ENCODE data around the gene PDGFB.

The PDGFB gene

GRCh38 chr22:39270792-39271191 is 26.0 kb upstream of the PDGFB start:
- TF ChIP-seq EZH2 (IDR thresholded peaks at IDR 0.05) (no peak), FOXP2 (optimal IDR thresholded peaks at IDR 0.05; ENCODE audit: control extremely low read depth, extremely low read length, insufficient read depth) (no peak), POLR2AphosphoS5 (IDR thresholded peaks at IDR 0.05; ENCODE audit: borderline replicate concordance, low read depth, low read length) (no peak)
- Histone ChIP-seq H3K9me3 (ENCODE audit: low read depth, low read length) (no peaks in the 10 kb centered on the region), H3K9ac (ENCODE audit: insufficient read length) (no peak overlapping the region), H3K4me3 (no peak overlapping the region), H3K36me3 (ENCODE audit: insufficient read depth, low read length) (no peaks in the 10 kb centered on the region), H3K27ac (no peak overlapping the region)
- DNase-seq (ENCODE audit: low read depth, low spot score): no peak

GRCh38 chr22:39270280-39270679 is 25.5 kb upstream of the PDGFB start:
- H3K9me3 ChIP-seq (ENCODE audit: low read depth, low read length): no peaks in the 10 kb centered on the region
- H3K27ac ChIP-seq: no peak overlapping the region
- TF ChIP-seq POLR2AphosphoS5 (IDR thresholded peaks at IDR 0.05; ENCODE audit: borderline replicate concordance, low read depth, low read length) (no peak), EZH2 (IDR thresholded peaks at IDR 0.05) (no peak), FOXP2 (optimal IDR thresholded peaks at IDR 0.05; ENCODE audit: control extremely low read depth, extremely low read length, insufficient read depth) (no peak)
- no peak overlapping the region for H3K9ac ChIP-seq (ENCODE audit: insufficient read length)
- H3K36me3 ChIP-seq (ENCODE audit: insufficient read depth, low read length): no peaks in the 10 kb centered on the region
- no peak overlapping the region for H3K4me3 ChIP-seq
- DNase-seq (ENCODE audit: low read depth, low spot score): no peak

GRCh38 chr22:39269095-39269790 is 24.5 kb upstream of the PDGFB start:
- Histone ChIP-seq H3K9ac (ENCODE audit: insufficient read length) (no peak overlapping the region), H3K27ac (no peak overlapping the region), H3K9me3 (ENCODE audit: low read depth, low read length) (no peaks in the 10 kb centered on the region), H3K4me3 (no peak overlapping the region), H3K36me3 (ENCODE audit: insufficient read depth, low read length) (no peaks in the 10 kb centered on the region)
- no peak for TF ChIP-seq EZH2 (IDR thresholded peaks at IDR 0.05)
- no peak for TF ChIP-seq FOXP2 (optimal IDR thresholded peaks at IDR 0.05; ENCODE audit: control extremely low read depth, extremely low read length, insufficient read depth)
- no peak for TF ChIP-seq POLR2AphosphoS5 (IDR thresholded peaks at IDR 0.05; ENCODE audit: borderline replicate concordance, low read depth, low read length)
- DNase-seq (ENCODE audit: low read depth, low spot score): no peak

- H3K9me3 ChIP-seq (ENCODE audit: low read depth, low read length): no peaks in the 10 kb centered on the region
- no peak for DNase-seq (ENCODE audit: low read depth, low spot score)
- H3K4me3 ChIP-seq: no peak overlapping the region
- no peak overlapping the region for H3K27ac ChIP-seq
- TF ChIP-seq FOXP2 (optimal IDR thresholded peaks at IDR 0.05; ENCODE audit: control extremely low read depth, extremely low read length, insufficient read depth) (no peak), POLR2AphosphoS5 (IDR thresholded peaks at IDR 0.05; ENCODE audit: borderline replicate concordance, low read depth, low read length) (no peak), EZH2 (IDR thresholded peaks at IDR 0.05) (no peak)
- H3K9ac ChIP-seq (ENCODE audit: insufficient read length): no peak overlapping the region
- no peaks in the 10 kb centered on the region for H3K36me3 ChIP-seq (ENCODE audit: insufficient read depth, low read length)
Observed at GRCh38 chr22:39268645-39269044, 23.9 kb upstream of the PDGFB start.

- no peak overlapping the region for H3K9ac ChIP-seq (ENCODE audit: insufficient read length)
- TF ChIP-seq POLR2AphosphoS5 (IDR thresholded peaks at IDR 0.05; ENCODE audit: borderline replicate concordance, low read depth, low read length) (no peak), EZH2 (IDR thresholded peaks at IDR 0.05) (no peak), FOXP2 (optimal IDR thresholded peaks at IDR 0.05; ENCODE audit: control extremely low read depth, extremely low read length, insufficient read depth) (no peak)
- no peaks in the 10 kb centered on the region for H3K36me3 ChIP-seq (ENCODE audit: insufficient read depth, low read length)
- H3K27ac ChIP-seq: no peak overlapping the region
- no peak for DNase-seq (ENCODE audit: low read depth, low spot score)
- no peak overlapping the region for H3K4me3 ChIP-seq
- H3K9me3 ChIP-seq (ENCODE audit: low read depth, low read length): no peaks in the 10 kb centered on the region
Observed at GRCh38 chr22:39267974-39268373, 23.2 kb upstream of the PDGFB start.

- H3K9me3 ChIP-seq (ENCODE audit: low read depth, low read length): no peaks in the 10 kb centered on the region
- H3K27ac ChIP-seq: no peak overlapping the region
- H3K4me3 ChIP-seq: no peak overlapping the region
- no peaks in the 10 kb centered on the region for H3K36me3 ChIP-seq (ENCODE audit: insufficient read depth, low read length)
- no peak for DNase-seq (ENCODE audit: low read depth, low spot score)
- no peak for TF ChIP-seq EZH2 (IDR thresholded peaks at IDR 0.05)
- TF ChIP-seq POLR2AphosphoS5 (IDR thresholded peaks at IDR 0.05; ENCODE audit: borderline replicate concordance, low read depth, low read length): no peak
- TF ChIP-seq FOXP2 (optimal IDR thresholded peaks at IDR 0.05; ENCODE audit: control extremely low read depth, extremely low read length, insufficient read depth): no peak
- H3K9ac ChIP-seq (ENCODE audit: insufficient read length): no peak overlapping the region
Observed at GRCh38 chr22:39266398-39267030, 21.7 kb upstream of the PDGFB start.

GRCh38 chr22:39265143-39265886 is 20.5 kb upstream of the PDGFB start:
- DNase-seq (ENCODE audit: low read depth, low spot score): no peak
- TF ChIP-seq POLR2AphosphoS5 (IDR thresholded peaks at IDR 0.05; ENCODE audit: borderline replicate concordance, low read depth, low read length): no peak
- TF ChIP-seq FOXP2 (optimal IDR thresholded peaks at IDR 0.05; ENCODE audit: control extremely low read depth, extremely low read length, insufficient read depth): no peak
- no peak for TF ChIP-seq EZH2 (IDR thresholded peaks at IDR 0.05)
- no peak overlapping the region for H3K9ac ChIP-seq (ENCODE audit: insufficient read length)
- no peaks in the 10 kb centered on the region for H3K9me3 ChIP-seq (ENCODE audit: low read depth, low read length)
- no peak overlapping the region for H3K4me3 ChIP-seq
- no peak overlapping the region for H3K27ac ChIP-seq
- no peaks in the 10 kb centered on the region for H3K36me3 ChIP-seq (ENCODE audit: insufficient read depth, low read length)

GRCh38 chr22:39264349-39265038 is 19.7 kb upstream of the PDGFB start:
- no peak for DNase-seq (ENCODE audit: low read depth, low spot score)
- Histone ChIP-seq H3K9me3 (ENCODE audit: low read depth, low read length) (no peaks in the 10 kb centered on the region), H3K36me3 (ENCODE audit: insufficient read depth, low read length) (no peaks in the 10 kb centered on the region), H3K9ac (ENCODE audit: insufficient read length) (no peak overlapping the region), H3K4me3 (no peak overlapping the region), H3K27ac (no peak overlapping the region)
- TF ChIP-seq EZH2 (IDR thresholded peaks at IDR 0.05) (no peak), POLR2AphosphoS5 (IDR thresholded peaks at IDR 0.05; ENCODE audit: borderline replicate concordance, low read depth, low read length) (no peak), FOXP2 (optimal IDR thresholded peaks at IDR 0.05; ENCODE audit: control extremely low read depth, extremely low read length, insufficient read depth) (no peak)

Data from SK-N-MC (cell line).